T-helper 1 cell treated with Interleukin-12 subunit alpha and Interleukin-12 subunit beta and Interleukin-4 antibody, amounts not matched to agents 30 μg/mL and 1 μg/mL, for 36 hours (primary cell): ENCODE results near the gene ALPK1.

Experiments used
- H3K27ac Mint-ChIP-seq: one replicate; pipeline ENCODE4 v1.8.0; 2021; ENCODE audit warnings: mild to moderate bottlenecking, mixed read lengths
- H3K27me3 Mint-ChIP-seq: one replicate; pipeline ENCODE4 v1.8.0; 2021; ENCODE audit warnings: low read depth, mixed read lengths
- H3K36me3 Mint-ChIP-seq: one replicate; pipeline ENCODE4 v1.8.0; 2021; ENCODE audit warnings: low read depth, mixed read lengths
- H3K4me1 Mint-ChIP-seq: one replicate; pipeline ENCODE4 v1.8.0; 2021; ENCODE audit warnings: low read depth, mixed read lengths
- H3K4me3 Mint-ChIP-seq: one replicate; pipeline ENCODE4 v1.8.0; 2021; ENCODE audit warnings: mild to moderate bottlenecking, moderate library complexity, mixed read lengths
- H3K9me3 Mint-ChIP-seq: one replicate; pipeline ENCODE4 v1.8.0; 2021; ENCODE audit warnings: mixed read lengths

The ALPK1 gene

GRCh38 chr4:112370466-112370865, 73.3 kb downstream of the ALPK1 start:
- Mint-ChIP-seq H3K4me1 (no peaks in the 10 kb centered on the region), H3K27ac (no peak overlapping the region), H3K9me3 (peaks cover 5% of the 10 kb centered on the region), H3K27me3 (no peaks in the 10 kb centered on the region), H3K4me3 (no peak overlapping the region), H3K36me3 (peaks cover 7% of the 10 kb centered on the region)

- no peak overlapping the region for H3K27ac Mint-ChIP-seq
- no peaks in the 10 kb centered on the region for H3K27me3 Mint-ChIP-seq
- peaks cover 7% of the 10 kb centered on the region for H3K36me3 Mint-ChIP-seq
- no peak overlapping the region for H3K4me3 Mint-ChIP-seq
- peaks cover 3% of the 10 kb centered on the region for H3K4me1 Mint-ChIP-seq
- no peaks in the 10 kb centered on the region for H3K9me3 Mint-ChIP-seq
These were observed 74.2 kb downstream of the ALPK1 start for GRCh38 chr4:112371361-112371760.

GRCh38 chr4:112374850-112375249, 77.7 kb downstream of the ALPK1 start:
- Mint-ChIP-seq H3K27me3 (no peaks in the 10 kb centered on the region), H3K36me3 (peaks cover 19% of the 10 kb centered on the region), H3K9me3 (no peaks in the 10 kb centered on the region)

GRCh38 chr4:112377171-112377570, 80.0 kb downstream of the ALPK1 start:
- no peaks in the 10 kb centered on the region for H3K27me3 Mint-ChIP-seq
- no peaks in the 10 kb centered on the region for H3K9me3 Mint-ChIP-seq
- H3K27ac Mint-ChIP-seq, result no peak overlapping the region
- H3K36me3 Mint-ChIP-seq, result peaks cover 34% of the 10 kb centered on the region
- H3K4me1 Mint-ChIP-seq, result peaks cover 3% of the 10 kb centered on the region
- no peak overlapping the region for H3K4me3 Mint-ChIP-seq

More at GRCh38 chr4:112374850-112375249, 77.7 kb downstream of the ALPK1 start:
- H3K27ac Mint-ChIP-seq, result no peak overlapping the region
- H3K4me3 Mint-ChIP-seq, result no peak overlapping the region
- peaks cover 3% of the 10 kb centered on the region for H3K4me1 Mint-ChIP-seq

- Mint-ChIP-seq H3K27ac (no peak overlapping the region), H3K27me3 (no peaks in the 10 kb centered on the region), H3K4me3 (no peak overlapping the region), H3K9me3 (no peaks in the 10 kb centered on the region), H3K36me3 (peaks cover 39% of the 10 kb centered on the region), H3K4me1 (peaks cover 3% of the 10 kb centered on the region)
These were observed 80.5 kb downstream of the ALPK1 start for GRCh38 chr4:112377594-112378242.

- no peaks in the 10 kb centered on the region for H3K27me3 Mint-ChIP-seq
- H3K4me3 Mint-ChIP-seq, result no peak overlapping the region
- peaks cover 38% of the 10 kb centered on the region for H3K36me3 Mint-ChIP-seq
- H3K27ac Mint-ChIP-seq, result no peak overlapping the region
- peaks cover 3% of the 10 kb centered on the region for H3K4me1 Mint-ChIP-seq
- no peaks in the 10 kb centered on the region for H3K9me3 Mint-ChIP-seq
These were observed 81.1 kb downstream of the ALPK1 start for GRCh38 chr4:112378243-112378620.

- Mint-ChIP-seq H3K4me3 (no peak overlapping the region), H3K27me3 (no peaks in the 10 kb centered on the region), H3K36me3 (peaks cover 41% of the 10 kb centered on the region)
These were observed 81.7 kb downstream of the ALPK1 start for GRCh38 chr4:112378858-112379257.

GRCh38 chr4:112379306-112379705, 82.1 kb downstream of the ALPK1 start:
- Mint-ChIP-seq H3K4me3 (no peak overlapping the region), H3K27me3 (no peaks in the 10 kb centered on the region), H3K36me3 (peaks cover 41% of the 10 kb centered on the region), H3K27ac (no peak overlapping the region), H3K4me1 (peaks cover 3% of the 10 kb centered on the region), H3K9me3 (no peaks in the 10 kb centered on the region)

More at GRCh38 chr4:112378858-112379257, 81.7 kb downstream of the ALPK1 start:
- Mint-ChIP-seq H3K27ac (no peak overlapping the region), H3K9me3 (no peaks in the 10 kb centered on the region), H3K4me1 (peaks cover 3% of the 10 kb centered on the region)

GRCh38 chr4:112381996-112382692, 85.0 kb downstream of the ALPK1 start:
- peaks cover 39% of the 10 kb centered on the region for H3K36me3 Mint-ChIP-seq
- no peak overlapping the region for H3K27ac Mint-ChIP-seq
- H3K27me3 Mint-ChIP-seq, result no peaks in the 10 kb centered on the region
- H3K4me1 Mint-ChIP-seq, result no peaks in the 10 kb centered on the region
- no peaks in the 10 kb centered on the region for H3K9me3 Mint-ChIP-seq
- H3K4me3 Mint-ChIP-seq, result no peak overlapping the region

GRCh38 chr4:112386071-112386470, 88.9 kb downstream of the ALPK1 start:
- no peaks in the 10 kb centered on the region for H3K9me3 Mint-ChIP-seq
- H3K27me3 Mint-ChIP-seq, result no peaks in the 10 kb centered on the region
- H3K36me3 Mint-ChIP-seq, result peaks cover 29% of the 10 kb centered on the region

GRCh38 chr4:112402098-112402497, 104.9 kb downstream of the ALPK1 start:
- H3K4me3 Mint-ChIP-seq, result no peak overlapping the region
- H3K27me3 Mint-ChIP-seq, result no peaks in the 10 kb centered on the region
- no peak overlapping the region for H3K27ac Mint-ChIP-seq
- peaks cover 27% of the 10 kb centered on the region for H3K36me3 Mint-ChIP-seq
- H3K4me1 Mint-ChIP-seq, result no peaks in the 10 kb centered on the region
- no peaks in the 10 kb centered on the region for H3K9me3 Mint-ChIP-seq

More at GRCh38 chr4:112386071-112386470, 88.9 kb downstream of the ALPK1 start:
- H3K27ac Mint-ChIP-seq, result no peak overlapping the region
- no peaks in the 10 kb centered on the region for H3K4me1 Mint-ChIP-seq
- H3K4me3 Mint-ChIP-seq, result no peak overlapping the region

- Mint-ChIP-seq H3K4me1 (no peaks in the 10 kb centered on the region), H3K4me3 (no peak overlapping the region), H3K36me3 (peaks cover 24% of the 10 kb centered on the region), H3K27ac (no peak overlapping the region), H3K27me3 (no peaks in the 10 kb centered on the region), H3K9me3 (no peaks in the 10 kb centered on the region)
These were observed 106.2 kb downstream of the ALPK1 start for GRCh38 chr4:112403101-112403945.

- no peaks in the 10 kb centered on the region for H3K27me3 Mint-ChIP-seq
- H3K36me3 Mint-ChIP-seq, result peaks cover 29% of the 10 kb centered on the region
- H3K27ac Mint-ChIP-seq, result no peak overlapping the region
- no peaks in the 10 kb centered on the region for H3K4me1 Mint-ChIP-seq
- H3K4me3 Mint-ChIP-seq, result no peak overlapping the region
- H3K9me3 Mint-ChIP-seq, result no peaks in the 10 kb centered on the region
These were observed 113.2 kb downstream of the ALPK1 start for GRCh38 chr4:112410364-112410763.

- no peak overlapping the region for H3K4me3 Mint-ChIP-seq
- H3K27me3 Mint-ChIP-seq, result no peaks in the 10 kb centered on the region
- no peaks in the 10 kb centered on the region for H3K9me3 Mint-ChIP-seq
- H3K27ac Mint-ChIP-seq, result no peak overlapping the region
- peaks cover 29% of the 10 kb centered on the region for H3K36me3 Mint-ChIP-seq
- H3K4me1 Mint-ChIP-seq, result peaks cover 2% of the 10 kb centered on the region
These were observed 113.6 kb downstream of the ALPK1 start for GRCh38 chr4:112410804-112411203.
